Measurements from ENCODE around the gene DIP2C.

DNA sequence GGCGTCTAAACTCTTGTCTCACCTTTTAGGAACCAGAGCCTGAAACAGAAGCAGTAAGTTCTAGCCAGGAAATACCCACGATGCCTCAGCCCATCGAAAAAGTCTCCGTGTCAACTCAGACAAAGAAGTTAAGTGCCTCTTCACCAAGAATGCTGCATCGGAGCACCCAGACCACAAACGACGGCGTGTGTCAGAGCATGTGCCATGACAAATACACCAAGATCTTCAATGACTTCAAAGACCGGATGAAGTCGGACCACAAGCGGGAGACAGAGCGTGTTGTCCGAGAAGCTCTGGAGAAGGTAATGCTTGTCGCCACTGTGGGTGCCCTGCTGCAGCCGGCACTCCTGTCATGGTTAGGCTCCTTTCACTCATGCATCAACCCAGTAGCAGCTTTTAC lies 441.2 kb downstream of the DIP2C start:
- no peak for TF ChIP-seq CTCF (IDR thresholded peaks at IDR 0.05)
- TF ChIP-seq POLR2A (IDR thresholded peaks at IDR 0.05), result no peak

Data from prostate gland (tissue), 2 donors.